CD4-positive, alpha-beta T cell treated with Interleukin-17A for 4 hours (primary cell): ENCODE measurements around the gene GJA3.

Experiments used
- DNase-seq: peaks from one replicate; pipeline ENCODE4 v3.0.0-alpha.2; 2020; ENCODE audit warnings: mixed read lengths

GJA3 gene

DNA sequence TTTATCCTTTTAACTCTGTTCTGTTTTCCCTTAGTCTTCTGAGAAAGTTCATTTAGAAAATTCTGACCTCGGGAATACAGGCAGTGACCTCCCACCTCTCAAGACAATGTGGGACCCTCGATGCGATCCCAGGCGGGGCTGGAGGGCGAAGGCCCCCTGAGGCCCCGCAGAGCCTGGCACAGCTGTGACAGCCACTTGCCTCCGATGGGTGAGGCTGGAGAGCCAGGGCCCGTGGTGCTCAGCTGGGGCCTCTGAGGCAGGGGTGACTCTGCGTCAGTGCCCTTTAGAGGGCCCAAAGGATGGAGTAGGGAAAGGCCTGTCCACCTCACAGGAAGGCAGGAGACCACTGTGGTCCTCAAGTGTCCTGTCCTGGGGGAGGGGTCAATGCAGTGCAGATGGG, 10.3 kb downstream of the GJA3 start:
- no peak for DNase-seq

DNA sequence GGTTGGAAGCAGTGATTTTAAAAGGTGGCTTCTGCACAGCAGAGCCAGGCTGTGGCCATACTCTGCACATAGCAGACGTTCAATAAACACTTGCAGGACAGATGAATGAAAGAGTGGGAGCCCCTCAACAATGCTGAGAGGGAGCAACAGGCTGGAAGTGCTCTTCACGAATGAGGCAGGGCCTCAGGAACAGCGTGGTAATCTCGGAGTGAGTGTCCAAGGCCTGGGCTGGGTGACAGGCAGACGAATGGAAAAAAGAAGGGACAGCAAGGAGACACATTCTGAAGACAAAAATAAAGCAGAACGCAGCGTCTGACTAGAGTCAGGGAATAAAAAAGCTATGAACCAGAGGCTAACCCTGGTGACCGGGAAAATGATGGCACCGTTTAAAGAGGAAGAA, 11.1 kb downstream of the GJA3 start:
- DNase-seq = no peak

DNA sequence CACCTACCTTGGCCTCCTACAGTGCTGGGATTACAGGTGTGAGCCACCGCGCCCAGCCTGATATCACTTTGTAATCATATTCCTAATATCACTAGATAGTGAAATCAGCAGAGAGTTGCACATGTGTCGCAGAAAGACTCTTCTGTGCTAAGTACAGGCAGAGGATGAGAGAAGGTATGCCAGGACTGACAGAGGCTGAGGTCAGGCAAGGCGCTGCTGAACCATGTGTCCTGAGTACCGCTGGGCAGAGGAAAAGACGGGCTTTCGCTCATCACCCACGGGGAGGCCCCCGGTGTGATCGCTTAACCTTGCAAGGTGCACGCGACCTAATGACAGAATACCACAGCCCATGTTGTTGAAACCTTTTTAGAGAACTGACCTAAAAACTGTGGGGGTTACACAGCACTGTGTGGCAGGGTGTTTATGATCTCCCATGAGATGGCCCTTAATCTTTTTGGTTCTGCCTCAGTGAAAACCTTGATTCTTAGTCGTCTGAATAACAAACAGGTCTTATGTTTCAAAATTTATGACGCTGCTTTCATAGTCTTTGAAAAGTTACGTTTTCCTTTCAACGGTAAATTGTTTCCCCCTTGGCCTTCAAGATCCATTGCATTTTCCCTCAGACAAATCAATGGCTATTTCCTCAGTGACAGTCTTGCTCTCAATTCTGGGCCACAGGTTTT, 12.2 kb downstream of the GJA3 start:
- DNase-seq = no peak

DNA sequence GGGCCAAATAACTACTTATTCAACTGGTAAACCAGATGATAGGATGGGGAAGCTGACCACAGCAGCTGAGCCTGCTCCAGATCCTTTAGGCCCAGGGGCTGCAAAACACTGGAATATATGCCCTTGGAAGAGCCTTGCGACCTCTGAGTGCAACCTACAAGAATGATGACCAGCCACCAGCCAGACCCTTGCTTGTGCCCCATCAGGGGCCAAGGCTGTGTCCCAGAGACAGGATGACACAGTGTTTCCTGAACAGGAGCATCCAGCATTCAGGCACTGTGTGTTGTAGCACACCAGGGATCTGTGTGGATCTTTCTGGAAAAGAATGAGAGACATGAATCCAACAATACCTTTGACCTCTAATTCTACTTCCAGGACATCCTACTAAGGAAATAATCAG, 14.5 kb downstream of the GJA3 start:
- DNase-seq = no peak

DNA sequence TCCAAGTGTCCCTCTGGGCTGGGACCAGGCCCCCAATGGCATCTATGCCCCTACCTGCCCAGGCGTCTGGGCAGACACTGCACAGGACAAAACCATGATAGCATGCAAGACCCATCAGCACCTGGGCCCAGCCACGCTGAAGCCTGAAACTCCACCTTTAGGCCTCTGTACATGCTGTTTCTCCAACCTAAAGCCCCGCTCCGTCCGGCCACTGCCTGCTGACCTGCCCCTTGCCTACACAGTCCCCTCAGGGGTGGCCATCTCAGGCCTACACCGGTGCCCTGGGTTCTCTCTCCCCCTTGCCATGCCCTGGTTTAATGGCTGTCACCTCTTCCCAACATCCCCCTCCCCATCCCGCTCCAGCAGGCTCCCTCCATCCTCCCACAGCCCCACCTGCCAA, 15.3 kb downstream of the GJA3 start:
- DNase-seq = no peak

DNA sequence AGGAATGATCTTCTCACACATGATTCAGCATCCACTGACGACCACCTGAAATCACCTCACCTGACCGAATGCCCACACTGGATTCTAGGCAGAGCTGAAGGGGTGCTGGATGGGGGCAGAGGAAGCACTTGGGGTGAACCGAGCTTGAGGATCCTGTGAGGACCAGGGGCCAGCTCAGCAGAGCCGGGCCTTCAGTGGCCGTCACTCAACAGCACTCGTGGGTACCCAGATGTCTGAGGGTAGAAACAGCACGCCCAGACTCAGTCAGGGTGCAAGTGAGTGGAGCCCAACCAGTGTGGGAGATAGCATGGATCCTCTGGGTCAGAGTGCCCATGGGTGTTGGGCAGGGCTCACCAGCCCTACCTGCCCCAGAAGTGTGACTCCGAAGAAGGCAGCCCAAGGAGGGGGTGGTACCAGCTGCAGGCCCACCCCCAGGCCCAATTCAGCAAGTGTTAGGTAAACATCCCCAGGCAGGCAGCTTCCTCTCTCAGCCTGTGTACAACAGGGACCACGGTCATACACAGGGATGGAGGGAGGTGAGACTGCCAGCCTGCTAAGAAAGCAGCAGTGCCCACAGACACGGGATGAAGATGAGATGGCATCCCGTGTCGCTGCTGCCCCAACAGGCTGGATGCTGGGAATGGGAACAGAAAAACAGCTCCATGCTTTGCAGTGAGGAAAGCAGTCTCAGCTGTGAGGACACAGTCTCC, 16.6 kb downstream of the GJA3 start:
- DNase-seq = no peak

DNA sequence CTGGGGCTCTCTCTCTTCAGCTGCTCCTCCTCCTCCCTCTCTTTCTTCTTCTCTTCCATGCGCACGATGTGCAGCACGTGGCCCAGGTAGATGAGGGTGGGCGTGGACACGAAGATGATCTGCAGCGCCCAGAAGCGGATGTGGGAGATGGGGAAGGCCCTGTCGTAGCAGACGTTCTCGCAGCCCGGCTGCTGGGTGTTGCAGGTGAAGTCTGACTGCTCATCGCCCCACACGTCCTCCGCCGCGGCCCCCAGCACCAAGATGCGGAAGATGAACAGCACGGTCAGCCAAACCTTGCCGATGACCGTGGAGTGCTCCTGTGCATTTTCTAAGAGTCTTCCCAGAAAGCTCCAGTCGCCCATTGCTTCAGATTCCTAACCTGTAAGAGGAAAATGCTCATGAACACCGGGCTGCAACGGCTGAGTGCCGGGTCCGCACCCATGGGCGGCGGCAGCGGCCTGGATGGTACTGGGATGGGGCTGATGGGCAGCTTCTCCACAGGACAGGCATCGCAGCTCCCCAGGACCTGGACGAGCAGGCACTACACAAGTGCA, 17.8 kb downstream of the GJA3 start:
- no peak for DNase-seq

DNA sequence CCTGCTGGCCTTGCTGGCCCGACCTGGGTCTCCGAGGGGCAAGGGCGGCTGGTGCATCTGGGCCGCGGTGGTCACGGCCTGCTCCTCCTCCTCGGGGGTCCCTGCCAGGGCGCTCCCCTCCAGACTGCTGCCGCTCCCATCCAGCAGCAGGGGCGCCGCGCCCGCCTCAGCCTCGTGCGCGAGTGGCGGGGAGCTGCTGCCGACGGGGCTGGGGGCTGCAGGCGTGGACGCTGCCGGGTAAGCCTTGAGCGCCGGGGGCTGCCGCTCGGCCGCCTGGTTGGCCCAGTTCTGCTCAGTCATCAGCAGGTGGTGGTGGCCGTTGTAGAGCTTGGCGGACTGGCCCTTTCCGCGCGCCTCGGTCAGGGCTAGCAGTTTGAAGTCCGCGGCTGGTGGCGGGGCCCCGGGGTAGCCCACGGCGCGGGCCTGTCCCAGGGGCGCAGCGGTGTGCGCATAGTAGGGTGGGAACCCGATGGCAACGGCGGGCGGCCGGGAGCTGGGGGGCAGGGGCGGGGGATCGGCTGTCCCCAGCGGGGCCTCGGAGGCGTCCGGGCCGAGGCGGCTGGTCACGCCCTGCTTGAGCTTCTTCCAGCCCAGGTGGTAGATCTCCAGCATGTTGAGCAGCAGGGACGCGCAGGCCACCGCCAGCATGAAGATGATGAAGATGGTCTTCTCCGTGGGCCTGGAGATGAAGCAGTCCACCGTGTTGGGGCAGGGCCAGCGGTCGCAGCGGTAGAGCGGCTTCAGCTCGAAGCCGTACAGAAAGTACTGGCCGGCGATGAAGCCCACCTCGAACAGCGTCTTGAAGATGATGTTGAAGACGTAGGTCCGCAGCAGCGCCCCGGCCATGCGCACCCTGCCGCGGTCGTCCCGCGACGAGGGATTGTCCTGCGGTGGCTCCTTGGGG, 18.6 kb downstream of the GJA3 start:
- DNase-seq = no peak

DNA sequence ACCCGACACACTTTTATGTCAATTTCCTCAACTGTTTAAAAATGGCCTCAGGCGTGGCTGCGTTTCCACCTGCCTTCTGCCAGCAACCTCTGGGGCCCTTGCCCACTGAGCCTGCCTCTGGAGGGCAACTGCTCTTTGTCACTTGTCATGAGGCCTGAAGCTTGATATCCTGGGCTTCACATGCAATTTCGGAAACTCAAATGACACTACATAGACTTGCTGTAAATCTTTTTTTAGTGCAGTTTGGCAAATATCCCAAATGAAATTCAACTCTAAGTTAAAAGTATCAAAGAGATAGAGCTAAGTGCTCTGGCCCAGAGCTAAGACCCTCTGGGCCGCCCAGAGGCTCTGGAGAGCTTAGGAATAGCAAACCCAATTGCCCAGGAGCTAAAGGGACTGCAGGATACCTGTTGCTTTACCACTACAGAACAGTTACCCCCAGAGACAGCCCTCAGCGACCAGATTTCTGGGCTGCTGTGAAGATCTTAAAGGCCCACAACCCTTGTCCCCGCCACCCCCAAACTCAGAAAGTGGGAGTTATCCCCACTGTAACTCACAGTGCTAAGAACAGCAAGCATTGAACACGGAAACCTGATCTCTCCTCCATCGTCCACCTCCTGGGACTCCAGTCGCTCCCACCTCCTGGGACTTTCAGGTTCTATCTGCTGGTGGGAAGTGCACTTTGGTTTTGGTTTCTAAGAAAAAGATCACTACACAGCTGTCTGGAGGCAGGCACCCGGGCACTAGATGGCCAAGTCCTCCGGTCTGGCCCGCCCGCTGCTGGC, 19.4 kb downstream of the GJA3 start:
- no peak for DNase-seq

DNA sequence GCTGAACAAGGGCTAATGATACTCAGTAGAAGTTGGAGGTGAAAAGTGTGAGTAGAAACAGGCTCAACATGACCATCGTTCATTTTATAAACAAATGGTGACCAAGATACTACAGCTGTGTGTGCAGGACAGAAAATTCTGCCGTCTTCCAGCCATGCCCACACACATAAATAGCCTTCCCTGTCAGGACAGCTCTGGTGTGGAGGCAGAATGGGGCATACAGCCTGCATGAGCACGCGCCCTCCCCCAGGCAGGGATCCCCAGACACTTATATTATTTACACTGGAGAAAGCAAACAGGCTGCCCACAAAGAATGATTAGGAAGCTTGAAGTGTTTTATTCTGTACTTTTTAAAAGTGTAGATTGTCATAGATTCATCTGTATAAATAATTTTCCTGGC, 20.4 kb downstream of the GJA3 start:
- no peak for DNase-seq

DNA sequence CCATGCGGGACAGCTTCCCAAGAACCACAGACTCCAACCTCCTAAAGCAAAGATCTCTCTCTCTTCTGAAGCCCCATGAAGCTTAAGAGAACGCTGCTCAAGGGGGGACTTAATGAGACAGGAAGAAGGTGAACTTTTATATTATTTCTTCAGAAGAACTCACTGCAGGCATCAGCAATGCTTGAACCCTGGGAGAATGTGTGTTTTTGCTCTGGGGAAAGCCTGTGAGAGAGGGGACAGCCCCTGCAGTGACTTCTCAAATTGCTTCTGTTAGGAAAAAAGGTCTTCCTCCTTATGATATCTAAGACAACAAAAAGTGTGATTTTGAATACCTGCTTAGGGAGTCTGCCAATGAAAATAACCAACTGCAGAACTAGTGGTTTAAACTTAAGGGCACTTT, 23.0 kb downstream of the GJA3 start:
- DNase-seq = no peak

DNA sequence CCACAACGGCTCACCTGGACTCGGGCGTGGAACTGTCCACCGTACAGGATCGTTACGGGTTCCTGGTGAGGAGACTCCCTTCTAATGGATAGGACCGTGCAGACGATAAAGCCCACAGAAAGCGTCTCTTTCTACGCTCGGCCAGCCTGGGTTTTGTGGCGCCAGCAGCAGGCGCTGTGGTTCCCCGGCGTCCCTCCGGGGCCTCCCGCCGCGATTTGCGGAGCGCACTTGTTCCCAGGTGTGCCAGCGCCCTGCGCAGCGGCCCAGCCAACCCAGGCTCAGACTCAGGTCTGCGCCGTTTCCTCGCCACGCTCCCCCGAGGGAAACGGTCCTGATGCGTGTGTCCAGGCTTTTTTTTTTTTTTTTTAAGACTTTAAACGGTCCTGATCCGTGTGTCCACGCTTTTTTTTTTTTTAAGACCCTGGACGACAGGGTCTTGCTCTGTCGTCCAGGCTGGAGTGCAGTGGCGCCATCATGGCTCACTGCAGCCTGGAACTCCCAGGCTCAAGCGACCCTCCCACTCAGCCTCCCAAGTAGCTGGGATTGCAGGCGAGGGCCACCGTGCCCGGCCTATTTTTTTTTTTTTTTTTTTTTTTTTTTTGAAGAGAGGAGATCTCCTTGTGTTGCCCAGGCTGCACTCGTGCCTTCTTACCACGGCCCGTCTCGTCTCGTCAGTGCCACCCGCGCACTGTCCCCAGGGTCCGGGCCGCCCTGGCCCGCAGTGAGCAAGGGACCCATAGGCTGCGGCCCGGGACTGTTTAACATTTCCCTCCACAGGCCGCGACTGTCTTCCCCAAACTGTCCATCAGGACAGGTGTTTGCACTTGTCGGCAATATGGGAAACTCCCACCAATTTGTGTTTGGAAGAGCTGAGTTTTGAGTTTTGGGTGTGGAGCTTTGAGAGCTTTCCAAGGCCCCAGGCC, 23.8 kb downstream of the GJA3 start:
- peak; percentile 51 for DNase-seq

DNA sequence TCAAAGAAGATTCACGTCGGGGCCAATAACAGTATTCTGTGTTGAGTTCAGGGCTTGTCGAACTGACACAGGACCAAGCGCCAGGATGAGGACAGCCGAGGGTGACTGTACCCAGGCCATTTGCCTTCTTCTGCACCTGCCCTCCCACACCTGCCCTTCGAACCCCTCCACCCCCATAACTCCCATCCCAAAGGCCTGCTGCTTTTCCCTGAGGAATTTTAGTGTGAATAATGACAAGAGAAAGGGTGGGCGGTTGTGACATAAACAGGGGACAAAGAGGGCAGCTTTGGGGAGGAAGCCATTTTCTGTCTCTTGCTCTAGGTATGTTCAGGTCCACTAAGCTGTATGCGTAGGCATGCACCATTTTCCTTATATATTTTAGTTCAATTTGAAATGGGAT, 26.1 kb downstream of the GJA3 start:
- no peak for DNase-seq

DNA sequence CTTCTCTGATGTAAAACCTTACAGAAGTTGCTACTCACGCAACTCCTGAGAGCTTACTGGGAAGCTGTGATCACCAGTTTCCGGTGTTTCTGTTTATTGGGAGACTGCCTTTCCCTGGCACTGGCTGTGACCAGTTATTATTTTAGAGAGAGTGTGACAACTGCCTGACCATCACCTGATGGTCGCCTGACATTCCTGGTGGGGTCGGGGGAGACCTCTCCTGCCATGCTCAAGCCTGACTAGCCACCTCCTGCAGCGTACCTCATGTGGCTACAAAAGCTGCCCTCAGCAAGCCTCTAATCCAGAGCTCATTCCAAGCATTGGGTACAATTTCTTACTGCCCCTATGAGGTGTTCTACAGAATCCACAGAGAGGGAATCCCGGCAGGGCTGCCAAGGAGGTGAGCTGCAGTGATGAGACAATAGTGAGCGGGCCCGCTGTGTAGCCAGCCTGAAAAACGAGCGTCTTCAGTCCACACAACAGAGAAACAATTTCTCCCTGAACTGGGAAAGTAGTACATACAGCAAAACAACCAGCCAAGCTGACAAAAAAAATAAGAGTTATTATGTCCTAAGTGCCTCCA, 28.7 kb downstream of the GJA3 start:
- no peak for DNase-seq

DNA sequence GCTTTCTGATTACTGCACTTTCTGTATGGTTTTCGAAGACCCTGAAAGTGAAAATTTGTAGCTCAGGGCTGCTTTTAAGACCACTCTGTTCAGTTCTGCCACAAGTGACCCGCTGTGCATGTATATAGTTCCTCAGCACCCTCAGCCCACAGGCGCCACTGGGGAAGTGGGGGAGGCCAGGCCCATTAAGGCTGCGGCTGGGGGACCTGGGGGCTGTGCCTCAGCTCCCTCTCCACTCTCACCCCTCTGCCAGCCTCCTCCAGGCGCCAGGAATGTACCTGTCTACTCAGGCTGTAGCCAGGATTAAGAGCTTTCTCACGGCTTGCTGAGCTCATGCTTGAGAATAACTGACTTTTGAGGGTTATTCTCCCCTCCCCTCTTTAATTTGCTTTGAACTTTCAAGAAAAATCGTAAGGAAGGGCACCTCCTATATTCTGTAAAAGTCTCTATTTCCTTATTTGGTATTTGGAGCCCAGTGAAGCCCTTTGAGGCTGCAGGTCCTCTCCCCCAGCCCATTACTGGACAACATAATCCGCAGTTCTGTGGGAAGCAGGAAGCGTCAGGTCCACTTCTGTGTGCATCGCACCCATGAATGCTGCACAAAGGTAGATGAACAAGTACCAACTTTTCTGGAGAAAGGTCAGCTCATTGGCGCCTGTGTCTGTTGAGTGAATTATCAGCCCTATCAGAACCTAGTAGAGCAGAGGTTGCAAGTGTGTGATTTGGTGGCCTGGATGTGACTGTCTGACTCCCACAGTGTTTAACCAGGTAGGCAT, 29.6 kb downstream of the GJA3 start:
- no peak for DNase-seq

DNA sequence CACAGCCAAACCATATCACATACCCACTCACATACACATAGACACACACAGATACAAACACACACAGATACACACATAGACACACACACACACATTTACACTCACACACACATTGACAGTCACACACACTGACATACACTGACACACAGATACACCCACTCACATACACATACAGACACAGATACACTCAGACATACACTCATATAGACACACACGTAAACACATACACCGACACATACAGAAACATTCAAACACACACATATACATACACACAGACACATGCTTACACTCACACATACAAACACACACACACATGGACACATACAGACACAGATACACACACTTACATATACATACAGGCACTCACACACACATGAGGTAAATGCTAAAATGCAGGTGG, 30.2 kb downstream of the GJA3 start:
- no peak for DNase-seq

DNA sequence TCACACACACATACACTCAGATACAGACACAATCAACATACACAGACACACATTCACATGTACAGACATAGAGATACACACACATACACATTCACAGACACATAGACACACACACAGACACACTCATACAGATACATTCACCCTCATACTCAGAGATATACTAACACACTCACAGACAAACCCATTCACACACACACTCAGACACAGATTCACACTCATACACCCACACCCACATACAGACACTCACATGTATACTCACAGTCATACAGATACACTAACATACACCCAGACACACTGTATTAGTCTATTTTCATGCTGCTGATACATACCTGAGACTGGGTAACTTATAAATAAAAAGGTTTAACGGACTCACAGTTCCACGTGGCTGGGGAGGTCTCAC, 30.8 kb downstream of the GJA3 start:
- no peak for DNase-seq

DNA sequence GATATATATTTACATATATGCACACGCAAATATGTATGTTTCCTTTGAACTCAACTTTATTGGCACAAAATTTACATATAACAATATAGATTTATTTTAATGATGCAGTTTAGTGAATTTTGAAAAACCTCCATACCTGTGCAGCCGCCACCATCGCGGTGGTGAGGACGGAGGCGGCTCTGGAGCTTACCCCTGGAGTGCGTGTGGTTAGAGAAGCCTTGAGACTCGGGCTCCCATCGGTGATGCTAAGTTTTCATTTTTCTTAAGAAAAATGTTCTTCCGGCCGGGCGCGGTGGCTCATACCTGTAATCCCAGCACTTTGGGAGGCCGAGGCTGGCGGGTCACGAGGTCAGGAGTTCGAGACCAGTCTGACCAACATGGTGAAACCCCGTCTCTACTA, 31.8 kb downstream of the GJA3 start:
- no peak for DNase-seq

DNA sequence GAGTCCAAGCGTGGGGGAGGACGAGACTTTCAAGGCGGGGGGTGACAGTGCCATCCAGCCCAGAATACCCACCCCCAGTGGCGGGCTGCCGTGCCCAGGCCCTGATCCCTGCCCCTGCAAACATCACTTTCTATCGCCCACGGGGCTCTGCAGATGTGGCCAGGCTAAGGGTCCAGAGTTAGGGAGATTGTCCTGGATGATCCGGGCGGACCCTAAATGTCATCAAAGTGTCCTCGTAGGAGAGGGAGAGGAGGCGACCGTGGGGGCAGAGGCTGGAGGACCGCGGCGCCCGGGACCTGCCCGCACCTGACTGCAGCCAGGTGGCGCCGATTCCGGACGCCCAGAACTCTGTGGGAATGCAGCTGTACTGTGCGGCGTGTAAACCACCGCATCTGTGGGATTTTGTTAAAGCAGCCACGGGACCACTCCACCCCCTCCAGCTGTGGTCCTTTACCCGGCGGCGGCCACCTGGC, 32.4 kb downstream of the GJA3 start:
- DNase-seq = peak; percentile 40
